Suppressor macrophage treated with lipopolysaccharide for 1 hour (primary cell): ENCODE data around the gene LRRC57.

Experiments used
- DNase-seq, 3 donors: peaks; one replicate each; pipeline ENCODE4 v3.0.0-alpha.2; 2020 to 2022

LRRC57 gene

DNA sequence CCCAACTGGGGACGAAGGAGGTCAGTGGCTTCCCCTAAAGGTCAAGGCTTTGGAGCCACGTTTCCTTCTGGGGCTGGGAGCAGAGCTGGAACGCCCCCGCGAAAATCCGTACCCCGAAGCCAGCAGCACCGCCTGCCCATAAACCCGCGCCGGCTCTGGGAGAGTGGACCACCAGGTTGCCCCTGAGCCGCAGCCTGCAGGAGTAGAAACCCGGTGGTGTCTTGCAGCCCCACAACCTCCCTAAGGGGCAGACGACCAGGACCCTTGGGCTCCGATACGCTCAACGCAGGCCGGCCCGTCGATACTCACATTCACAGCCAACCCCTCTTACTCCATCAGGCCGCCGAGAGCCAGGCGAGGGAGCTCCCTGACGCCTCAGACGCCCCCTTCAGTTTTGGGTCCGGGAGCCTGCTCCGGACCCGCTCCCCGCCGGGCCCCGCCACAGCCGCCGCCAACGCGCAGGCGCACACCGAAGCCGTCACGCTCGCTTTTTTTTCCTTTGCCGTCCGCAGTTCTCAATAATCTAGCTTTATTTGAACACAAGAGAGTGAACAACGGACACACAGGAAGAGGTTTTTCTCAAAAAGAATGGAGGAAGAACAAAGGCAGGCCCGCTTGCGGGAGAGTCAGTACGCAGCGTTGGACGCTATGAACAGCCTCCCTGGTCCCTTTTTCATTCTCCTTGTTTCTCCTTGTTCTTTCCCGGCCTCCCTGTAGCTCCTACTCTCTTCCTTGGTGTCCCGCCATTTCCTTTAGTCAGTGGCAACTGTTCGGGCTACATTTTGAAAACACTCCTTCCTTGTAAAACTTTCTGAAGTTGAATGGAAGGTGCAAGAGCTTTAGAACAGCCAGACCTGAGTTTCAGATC is 57.7 kb downstream of the LRRC57 start, which contains the start of gene ZNF106:
Gene ZNF106, minus strand, starts transcription at position 471 of the 868 bp plus-strand sequence. CDS start 18,852 bp downstream, outside the sequence.
- peak; percentile 92 to 96 (median 94) for DNase-seq

- DNase-seq: peak in 2 of 3 donors; percentile 55 to 59
Observed at GRCh38 chr15:42490291-42490670, 58.3 kb downstream of the LRRC57 start.
